ENCODE measurements around the gene FBXO42.
"Not testable (repeated sequence)": the region's sequence is repeated elsewhere in the genome, so short reads cannot be mapped to it uniquely, and the experiment has no call there.

The FBXO42 gene

GRCh38 chr1:16366722-16367257 is 14.5 kb upstream of the FBXO42 start, which contains the start of gene SZRD1:
Gene SZRD1, plus strand, starts transcription at chr1:16367242. Its CDS starts 16 bp downstream, at chr1:16367258.
- no peaks in the 10 kb centered on the region for H3K9me3 ChIP-seq (ENCODE audit: low read depth, low read length)
- H3K36me3 ChIP-seq (ENCODE audit: insufficient read depth, low read length), result no peaks in the 10 kb centered on the region
- peak; percentile 97 for TF ChIP-seq FOXP2 (optimal IDR thresholded peaks at IDR 0.05; ENCODE audit: control extremely low read depth, extremely low read length, insufficient read depth)
- no peak for TF ChIP-seq EZH2 (IDR thresholded peaks at IDR 0.05)
- DNase-seq (ENCODE audit: low read depth, low spot score), result peak; percentile 99
- peak within 1 kb of the TSS; percentile 79 for H3K27ac ChIP-seq
- H3K9ac ChIP-seq (ENCODE audit: insufficient read length), result peak within 1 kb of the TSS; percentile 96
- H3K4me3 ChIP-seq, result peak within 1 kb of the TSS; percentile 93

DNA sequence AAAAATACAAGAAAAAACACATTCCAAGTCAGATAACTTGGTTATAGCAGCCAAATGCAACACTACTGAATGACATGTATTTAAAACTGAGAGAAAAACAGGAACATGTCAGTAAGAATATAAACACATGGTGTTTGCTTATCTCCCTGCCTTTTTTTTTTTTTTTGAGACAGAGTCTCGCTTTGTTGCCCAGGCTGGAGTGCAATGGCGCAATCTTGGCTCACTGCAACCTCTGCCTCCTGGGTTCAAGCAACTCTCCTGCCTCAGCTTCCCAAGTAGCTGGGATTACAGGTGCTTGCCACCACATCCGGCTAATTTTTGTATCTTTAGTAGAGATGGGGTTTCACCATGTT is 12.8 kb upstream of the FBXO42 start:
- DNase-seq (ENCODE audit: low read depth, low spot score); H3K9me3 ChIP-seq (ENCODE audit: low read depth, low read length); H3K36me3 ChIP-seq (ENCODE audit: insufficient read depth, low read length); H3K4me3 ChIP-seq; H3K9ac ChIP-seq (ENCODE audit: insufficient read length): not testable (repeated sequence)
- peak overlapping the region; percentile 53 for H3K27ac ChIP-seq

GRCh38 chr1:16356867-16357266 is 4.6 kb upstream of the FBXO42 start:
- H3K4me3 ChIP-seq, result no peak overlapping the region
- H3K9me3 ChIP-seq (ENCODE audit: low read depth, low read length), result no peaks in the 10 kb centered on the region
- DNase-seq (ENCODE audit: low read depth, low spot score), result no peak
- no peak overlapping the region for H3K27ac ChIP-seq
- no peaks in the 10 kb centered on the region for H3K36me3 ChIP-seq (ENCODE audit: insufficient read depth, low read length)
- H3K9ac ChIP-seq (ENCODE audit: insufficient read length), result no peak overlapping the region
- no peak for TF ChIP-seq FOXP2 (optimal IDR thresholded peaks at IDR 0.05; ENCODE audit: control extremely low read depth, extremely low read length, insufficient read depth)
- TF ChIP-seq EZH2 (IDR thresholded peaks at IDR 0.05), result no peak
- no peak for TF ChIP-seq POLR2AphosphoS5 (IDR thresholded peaks at IDR 0.05; ENCODE audit: borderline replicate concordance, low read depth, low read length)

GRCh38 chr1:16354619-16355018 is 2.3 kb upstream of the FBXO42 start:
- H3K36me3 ChIP-seq (ENCODE audit: insufficient read depth, low read length), result no peaks in the 10 kb centered on the region

DNA sequence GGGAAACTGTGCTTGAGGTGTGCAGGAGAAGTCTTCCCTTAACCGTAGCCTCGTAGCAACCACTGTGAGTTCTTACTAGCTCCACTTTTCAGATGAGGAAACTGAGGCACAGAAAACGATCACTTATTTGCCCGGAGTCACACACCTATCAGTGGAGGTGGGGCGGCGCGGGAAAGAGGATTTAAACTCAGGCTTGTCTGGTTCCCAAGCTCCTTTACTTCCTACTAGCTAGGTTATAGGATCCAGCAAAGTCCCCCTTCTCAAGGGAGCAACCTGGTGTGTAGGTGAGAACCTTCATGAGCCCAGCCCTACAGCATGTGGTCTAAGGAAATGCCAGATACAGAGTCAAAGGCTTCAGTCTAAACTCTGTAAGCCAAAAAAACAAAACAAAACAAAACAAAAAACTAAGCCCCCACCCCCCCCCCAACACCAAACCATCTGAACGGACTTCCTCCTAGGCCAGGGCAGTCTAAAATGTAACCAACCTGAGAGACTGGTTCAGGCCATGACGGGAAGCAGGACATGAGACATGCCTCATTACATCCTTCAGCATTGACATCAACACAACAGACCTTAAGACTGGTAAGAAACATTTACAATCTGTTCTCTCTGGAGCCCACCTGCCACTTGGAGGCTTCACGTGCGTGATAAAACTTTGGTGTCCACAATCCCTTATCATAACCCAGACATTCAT is 709 bp upstream of the FBXO42 start:
- Histone ChIP-seq H3K36me3 (ENCODE audit: insufficient read depth, low read length) (no peaks in the 10 kb centered on the region), H3K9ac (ENCODE audit: insufficient read length) (peak overlapping the region; percentile 94), H3K4me3 (peak overlapping the region; percentile 90), H3K9me3 (ENCODE audit: low read depth, low read length) (no peaks in the 10 kb centered on the region), H3K27ac (peak overlapping the region; percentile 91)
- DNase-seq (ENCODE audit: low read depth, low spot score), result no peak
- TF ChIP-seq FOXP2 (optimal IDR thresholded peaks at IDR 0.05; ENCODE audit: control extremely low read depth, extremely low read length, insufficient read depth), result no peak
- TF ChIP-seq POLR2AphosphoS5 (IDR thresholded peaks at IDR 0.05; ENCODE audit: borderline replicate concordance, low read depth, low read length), result no peak
- no peak for TF ChIP-seq EZH2 (IDR thresholded peaks at IDR 0.05)

More at GRCh38 chr1:16354619-16355018, 2.3 kb upstream of the FBXO42 start:
- no peaks in the 10 kb centered on the region for H3K9me3 ChIP-seq (ENCODE audit: low read depth, low read length)
- H3K27ac ChIP-seq, result no peak overlapping the region
- no peak for DNase-seq (ENCODE audit: low read depth, low spot score)
- no peak overlapping the region for H3K9ac ChIP-seq (ENCODE audit: insufficient read length)
- no peak for TF ChIP-seq POLR2AphosphoS5 (IDR thresholded peaks at IDR 0.05; ENCODE audit: borderline replicate concordance, low read depth, low read length)
- no peak overlapping the region for H3K4me3 ChIP-seq

- Histone ChIP-seq H3K27ac (peak overlapping the region; percentile 42), H3K36me3 (ENCODE audit: insufficient read depth, low read length) (no peaks in the 10 kb centered on the region), H3K4me3 (peak overlapping the region; percentile 90), H3K9ac (ENCODE audit: insufficient read length) (peak overlapping the region; percentile 94), H3K9me3 (ENCODE audit: low read depth, low read length) (no peaks in the 10 kb centered on the region)
- no peak for DNase-seq (ENCODE audit: low read depth, low spot score)
- no peak for TF ChIP-seq FOXP2 (optimal IDR thresholded peaks at IDR 0.05; ENCODE audit: control extremely low read depth, extremely low read length, insufficient read depth)
- no peak for TF ChIP-seq POLR2AphosphoS5 (IDR thresholded peaks at IDR 0.05; ENCODE audit: borderline replicate concordance, low read depth, low read length)
- no peak for TF ChIP-seq EZH2 (IDR thresholded peaks at IDR 0.05)
Observed at GRCh38 chr1:16351456-16351993, 755 bp downstream of the FBXO42 start.

- no peak overlapping the region for H3K27ac ChIP-seq
- no peaks in the 10 kb centered on the region for H3K36me3 ChIP-seq (ENCODE audit: insufficient read depth, low read length)
- H3K9ac ChIP-seq (ENCODE audit: insufficient read length), result no peak overlapping the region
- H3K9me3 ChIP-seq (ENCODE audit: low read depth, low read length), result no peaks in the 10 kb centered on the region
- no peak for DNase-seq (ENCODE audit: low read depth, low spot score)
- TF ChIP-seq FOXP2 (optimal IDR thresholded peaks at IDR 0.05; ENCODE audit: control extremely low read depth, extremely low read length, insufficient read depth) (no peak), POLR2AphosphoS5 (IDR thresholded peaks at IDR 0.05; ENCODE audit: borderline replicate concordance, low read depth, low read length) (no peak), EZH2 (IDR thresholded peaks at IDR 0.05) (no peak)
- H3K4me3 ChIP-seq, result no peak overlapping the region
Observed at GRCh38 chr1:16349847-16350406, 2.4 kb downstream of the FBXO42 start.

DNA sequence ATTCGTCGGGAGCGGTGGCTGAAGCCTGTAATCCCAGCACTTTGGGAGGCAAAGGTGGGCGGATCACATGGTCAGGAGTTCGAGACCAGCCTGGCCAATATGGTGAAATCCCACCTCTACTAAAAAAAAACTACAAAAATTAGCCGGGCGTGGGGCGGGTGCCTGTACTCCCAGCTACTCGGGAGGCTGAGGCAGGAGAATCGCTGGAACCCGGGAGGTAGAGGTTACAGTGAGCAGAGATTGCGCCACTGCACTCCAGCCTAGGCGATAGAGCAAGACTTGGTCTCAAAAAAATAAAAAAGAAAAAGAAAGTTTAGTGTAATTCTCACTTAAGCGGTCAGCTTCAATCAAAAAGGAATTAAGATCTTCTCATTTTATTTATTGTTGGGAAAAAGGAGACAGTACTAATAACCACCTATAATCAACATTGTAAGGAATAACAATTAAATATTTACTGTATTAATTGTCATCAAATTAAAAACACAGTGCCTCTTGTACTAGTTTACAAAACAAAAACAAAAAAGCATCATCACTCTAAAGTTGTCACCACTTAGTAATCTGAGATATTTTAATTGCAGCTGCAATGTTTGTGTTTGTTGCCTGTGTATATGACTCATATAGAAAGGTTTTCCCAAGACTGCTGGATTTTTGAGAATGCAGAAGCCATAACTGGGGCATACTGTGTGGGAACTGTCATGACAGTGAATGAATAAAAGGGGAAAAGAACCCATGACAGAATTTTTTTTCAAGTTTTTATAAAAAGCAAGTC is 3.7 kb downstream of the FBXO42 start:
- no peaks in the 10 kb centered on the region for H3K9me3 ChIP-seq (ENCODE audit: low read depth, low read length)
- H3K9ac ChIP-seq (ENCODE audit: insufficient read length), result peak overlapping the region; percentile 33
- no peak overlapping the region for H3K4me3 ChIP-seq
- TF ChIP-seq FOXP2 (optimal IDR thresholded peaks at IDR 0.05; ENCODE audit: control extremely low read depth, extremely low read length, insufficient read depth), result no peak
- no peak for TF ChIP-seq EZH2 (IDR thresholded peaks at IDR 0.05)
- no peak for TF ChIP-seq POLR2AphosphoS5 (IDR thresholded peaks at IDR 0.05; ENCODE audit: borderline replicate concordance, low read depth, low read length)
- no peak overlapping the region for H3K27ac ChIP-seq
- no peaks in the 10 kb centered on the region for H3K36me3 ChIP-seq (ENCODE audit: insufficient read depth, low read length)
- no peak for DNase-seq (ENCODE audit: low read depth, low spot score)

- H3K9ac ChIP-seq (ENCODE audit: insufficient read length); H3K36me3 ChIP-seq (ENCODE audit: insufficient read depth, low read length); DNase-seq (ENCODE audit: low read depth, low spot score); H3K4me3 ChIP-seq; H3K9me3 ChIP-seq (ENCODE audit: low read depth, low read length); H3K27ac ChIP-seq: not testable (repeated sequence)
Observed at GRCh38 chr1:16343276-16343675, 9.0 kb downstream of the FBXO42 start.
